NCI-H1092 (cell line): ENCODE measurements around the gene WIPI1.
"Not testable (repeated sequence)": the region's sequence is repeated elsewhere in the genome, so short reads cannot be mapped to it uniquely, and the experiment has no call there.

Experiments
- DNase-seq: peaks from one replicate; lab custom pipeline; 2025; lab: John Stamatoyannopoulos, UW

The WIPI1 gene, protein sequence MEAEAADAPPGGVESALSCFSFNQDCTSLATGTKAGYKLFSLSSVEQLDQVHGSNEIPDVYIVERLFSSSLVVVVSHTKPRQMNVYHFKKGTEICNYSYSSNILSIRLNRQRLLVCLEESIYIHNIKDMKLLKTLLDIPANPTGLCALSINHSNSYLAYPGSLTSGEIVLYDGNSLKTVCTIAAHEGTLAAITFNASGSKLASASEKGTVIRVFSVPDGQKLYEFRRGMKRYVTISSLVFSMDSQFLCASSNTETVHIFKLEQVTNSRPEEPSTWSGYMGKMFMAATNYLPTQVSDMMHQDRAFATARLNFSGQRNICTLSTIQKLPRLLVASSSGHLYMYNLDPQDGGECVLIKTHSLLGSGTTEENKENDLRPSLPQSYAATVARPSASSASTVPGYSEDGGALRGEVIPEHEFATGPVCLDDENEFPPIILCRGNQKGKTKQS

DNA sequence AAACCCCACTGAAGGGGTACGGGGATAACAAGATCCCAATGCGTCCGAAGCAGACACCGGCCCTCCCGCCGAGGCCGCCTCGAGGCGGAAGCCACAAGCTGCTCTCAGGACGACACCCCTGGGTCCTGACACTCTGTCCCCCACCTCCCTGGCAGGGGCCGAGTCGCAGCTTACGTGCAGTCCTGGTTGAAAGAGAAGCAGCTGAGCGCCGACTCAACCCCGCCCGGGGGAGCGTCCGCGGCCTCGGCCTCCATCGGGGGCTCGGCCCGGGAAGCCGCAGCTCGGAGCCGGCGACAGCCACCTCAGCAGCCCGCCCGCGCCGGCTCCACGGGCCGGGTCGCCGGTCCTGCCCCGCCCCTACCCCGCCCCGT is at the start of gene WIPI1:
Gene WIPI1, minus strand, starts transcription at position 329 of the 371 bp plus-strand sequence. Its CDS starts 75 bp downstream, at position 254.
- DNase-seq, result no peak

DNA sequence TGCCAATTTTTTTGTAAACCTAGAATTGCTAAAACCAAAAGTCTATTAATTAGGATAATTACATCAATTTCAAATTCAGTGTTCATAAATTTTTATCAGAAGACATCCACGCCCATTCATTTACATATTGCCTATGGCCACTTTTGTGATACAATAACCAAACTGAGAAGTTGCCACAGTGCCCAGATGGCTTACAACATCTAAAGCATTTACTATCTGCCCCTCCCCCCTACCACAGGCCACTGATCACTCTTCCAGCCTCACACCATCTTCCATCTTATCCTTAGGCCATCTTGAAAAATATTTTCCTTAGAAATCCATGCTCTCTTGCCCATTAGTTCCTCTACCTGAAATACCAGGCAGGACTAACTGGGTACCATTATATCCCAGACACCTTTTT is 48.7 kb upstream of the WIPI1 start:
- DNase-seq, result no peak

DNA sequence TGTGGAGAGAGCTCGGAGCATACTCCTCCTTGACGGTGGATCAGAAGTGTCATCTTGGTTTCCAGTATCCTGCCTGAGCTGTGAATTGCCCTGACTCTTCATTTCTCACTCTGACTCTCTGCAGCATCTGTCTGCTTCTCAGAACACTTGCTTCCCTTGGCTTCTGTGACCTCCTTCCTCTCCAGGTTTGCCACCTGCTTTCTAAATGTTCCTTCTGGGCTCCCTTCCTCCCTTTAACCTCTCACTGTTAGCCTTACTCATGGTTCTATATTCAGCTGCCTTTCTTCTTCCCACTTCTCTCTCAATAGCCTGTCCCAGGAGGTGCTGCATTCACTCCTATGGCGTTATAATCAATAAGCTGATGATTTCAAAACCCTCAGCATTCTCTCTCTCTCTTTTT is 43.8 kb upstream of the WIPI1 start:
- no peak for DNase-seq

DNA sequence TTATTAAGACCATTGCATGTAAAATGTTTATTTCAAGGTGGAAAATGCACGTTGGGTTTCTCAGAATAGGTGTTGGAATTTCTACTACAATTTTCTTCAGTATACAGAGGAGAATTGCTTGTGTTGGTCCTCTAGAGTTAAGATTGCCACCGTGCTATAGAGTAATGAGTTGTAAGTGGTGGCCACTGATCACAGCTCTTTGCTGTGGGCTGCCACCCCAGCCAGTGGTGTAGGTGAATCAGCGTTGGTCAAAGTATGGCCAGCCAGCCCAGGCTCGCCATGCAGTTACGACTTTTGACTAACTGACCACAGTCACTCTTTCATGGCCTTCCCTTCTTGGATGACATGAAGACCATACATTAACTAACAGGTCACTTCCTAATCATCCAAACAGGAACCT is 42.3 kb upstream of the WIPI1 start:
- no peak for DNase-seq

DNA sequence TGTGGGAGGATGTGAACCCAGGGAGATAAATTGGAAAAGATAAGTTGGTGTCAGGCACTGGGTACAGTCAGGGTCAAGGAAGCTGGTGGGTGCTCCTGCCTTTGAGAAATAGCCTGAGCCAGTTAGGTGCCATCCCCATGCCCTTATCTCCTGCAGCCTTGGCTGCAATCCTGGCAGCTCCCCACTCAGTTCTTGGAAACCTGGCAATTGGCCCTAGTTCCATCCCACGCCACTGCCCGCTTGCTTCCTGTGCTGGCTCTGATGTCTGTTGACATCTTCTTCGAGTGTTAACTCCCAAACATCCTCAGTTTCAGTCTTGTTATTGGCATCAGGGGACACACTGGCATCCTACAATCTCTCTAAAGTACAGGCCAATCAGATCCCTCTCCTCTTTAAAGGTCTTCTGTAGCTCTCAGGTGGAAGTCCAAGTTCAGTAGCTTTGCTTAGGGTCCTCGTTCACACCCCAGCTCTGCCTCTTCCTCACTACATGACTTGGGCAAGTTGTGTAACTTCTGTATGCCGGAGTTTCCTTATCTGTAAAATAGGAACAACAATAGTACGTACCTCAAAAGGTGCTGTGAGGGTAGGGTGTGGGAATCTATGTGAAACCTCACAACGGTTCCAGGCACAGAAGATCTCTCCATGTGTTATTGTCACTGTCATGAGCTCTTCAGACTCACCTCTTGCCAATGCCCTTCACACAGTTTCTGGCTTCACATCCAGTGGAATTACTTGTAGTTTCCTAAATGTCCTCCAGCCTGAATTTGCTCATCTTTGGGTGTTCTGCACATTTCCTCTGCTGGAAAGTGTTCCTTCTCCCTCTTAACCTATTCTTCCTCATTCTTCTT is 41.4 kb upstream of the WIPI1 start:
- no peak for DNase-seq

DNA sequence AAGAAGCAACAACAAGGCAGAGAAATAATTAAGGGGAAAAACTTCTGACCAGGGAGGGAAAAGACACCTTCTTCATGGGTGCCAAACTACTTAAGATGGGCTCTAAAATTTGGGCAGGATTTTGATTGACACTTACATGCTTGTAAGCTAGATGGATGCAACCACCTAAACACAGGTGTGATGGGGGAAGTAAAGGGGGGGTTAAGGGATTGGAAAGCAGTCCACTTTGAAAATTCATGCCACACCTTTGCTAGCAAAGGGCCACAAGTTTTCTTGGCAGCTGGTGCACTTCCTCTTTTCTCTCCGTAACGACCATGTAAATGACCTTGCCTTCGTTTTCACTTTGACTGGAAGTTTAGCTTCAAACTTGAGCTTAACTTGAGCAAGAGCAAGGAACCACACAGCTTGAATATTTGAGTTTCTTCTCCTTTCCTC is 40.6 kb upstream of the WIPI1 start:
- no peak for DNase-seq

DNA sequence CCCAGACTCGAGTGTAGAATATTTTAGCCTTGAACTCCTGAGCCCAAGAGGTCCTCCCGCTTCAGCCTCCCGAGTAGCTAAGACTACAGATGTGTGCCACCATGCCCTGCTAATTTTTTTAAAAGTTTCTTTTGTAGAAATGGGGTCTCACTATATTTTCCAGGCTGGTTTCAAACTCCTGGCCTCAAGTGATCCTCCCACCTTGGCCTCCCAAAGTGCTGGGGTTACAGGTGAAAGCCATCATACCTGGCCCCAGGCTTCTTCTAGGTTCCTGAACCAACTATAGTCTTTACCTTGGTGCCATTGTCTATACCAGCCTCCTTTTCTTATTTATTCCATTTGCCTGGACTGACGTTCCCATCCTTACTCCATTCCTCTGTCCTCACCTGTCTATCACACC is 37.8 kb upstream of the WIPI1 start:
- no peak for DNase-seq

DNA sequence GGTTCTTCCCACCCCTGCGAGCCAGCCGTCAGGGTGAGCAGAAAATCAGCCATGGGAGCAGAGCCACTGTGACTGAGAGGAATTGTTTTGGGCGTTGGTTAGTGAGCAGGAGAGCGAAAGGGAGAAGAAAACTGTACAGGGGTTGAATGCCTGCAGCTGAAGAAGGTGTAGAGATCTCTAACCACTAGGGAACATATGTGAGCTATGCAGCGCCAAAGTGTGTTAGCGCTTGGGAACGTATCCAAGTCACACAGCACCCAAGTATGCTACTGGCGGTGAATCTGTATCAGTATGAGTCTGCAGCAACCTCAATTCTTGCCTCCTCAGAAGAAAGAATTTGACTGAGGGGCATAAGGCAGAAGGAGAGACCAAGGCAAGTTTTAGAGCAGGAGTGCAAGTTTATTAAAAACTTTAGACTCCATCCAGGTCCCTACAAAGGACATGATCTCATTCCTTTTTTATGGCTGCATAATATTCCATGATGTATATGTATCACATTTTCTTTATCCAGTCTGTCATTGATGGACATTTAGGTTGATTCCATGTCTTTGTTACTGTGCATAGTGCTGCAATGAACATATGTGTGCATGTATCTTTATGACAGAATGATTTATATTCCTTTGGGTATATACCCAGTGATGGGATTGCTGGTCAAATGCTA is 35.2 kb upstream of the WIPI1 start:
- not testable (repeated sequence) for DNase-seq

DNA sequence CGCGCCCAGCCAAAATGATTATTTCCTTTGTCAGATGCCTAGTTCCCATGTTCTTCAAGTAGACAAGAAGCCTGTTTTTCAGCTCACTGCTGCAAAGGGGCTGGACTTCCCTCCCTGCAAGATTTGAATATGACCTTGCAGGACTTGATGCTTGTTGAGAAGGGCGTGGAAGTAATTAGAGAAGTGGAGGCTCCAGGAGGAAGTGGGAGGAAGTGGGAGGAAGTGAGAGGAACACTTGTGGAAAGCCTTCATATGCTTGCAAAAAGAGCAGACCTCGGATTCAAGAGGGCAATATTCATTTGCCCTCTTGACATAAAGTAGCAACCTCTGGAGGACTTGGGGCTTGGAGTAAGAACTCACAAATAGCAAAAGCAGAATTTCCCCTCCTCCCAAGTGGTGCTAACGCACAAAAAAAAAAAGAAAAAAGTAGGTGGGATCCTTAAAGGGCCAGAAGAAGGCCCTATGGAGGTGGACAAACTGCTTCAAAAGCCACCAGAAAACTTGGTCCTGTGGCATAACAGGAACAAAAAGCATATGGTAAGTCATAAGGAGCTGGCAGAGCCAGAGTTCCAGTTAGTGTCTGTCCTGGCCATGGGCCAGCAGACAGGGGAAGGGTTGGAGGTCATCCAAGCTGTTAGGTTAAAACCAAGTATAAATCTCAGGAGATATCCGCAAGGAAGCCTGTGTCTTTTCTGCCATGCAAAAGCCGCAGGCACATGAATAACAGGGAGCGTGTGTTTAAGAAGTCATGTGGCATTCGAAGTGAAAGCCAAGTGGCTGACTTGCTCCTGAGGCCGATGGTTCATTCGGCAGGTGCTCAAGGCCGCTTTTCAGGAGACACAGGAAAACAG is 34.3 kb upstream of the WIPI1 start:
- DNase-seq, result no peak

DNA sequence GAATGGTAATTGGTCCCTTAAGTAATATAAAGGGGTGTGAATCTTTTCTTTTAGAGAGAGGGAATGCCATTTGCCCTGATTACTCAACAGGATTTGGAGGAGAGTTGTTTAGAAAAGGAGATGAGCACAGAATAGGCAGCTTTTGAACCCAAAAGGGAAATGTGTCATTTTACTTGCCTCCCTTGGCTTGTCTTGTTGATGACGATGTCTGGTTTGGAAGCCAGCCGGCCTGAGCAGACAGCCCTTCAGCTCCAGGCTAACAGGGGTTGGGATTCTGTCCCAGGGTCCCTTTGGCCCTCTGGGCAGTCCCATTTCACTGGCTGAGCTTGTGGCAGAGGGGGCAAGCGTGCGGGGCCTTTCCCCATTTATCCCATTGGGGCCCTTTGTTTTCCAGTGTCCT is 32.6 kb upstream of the WIPI1 start:
- DNase-seq, result no peak

DNA sequence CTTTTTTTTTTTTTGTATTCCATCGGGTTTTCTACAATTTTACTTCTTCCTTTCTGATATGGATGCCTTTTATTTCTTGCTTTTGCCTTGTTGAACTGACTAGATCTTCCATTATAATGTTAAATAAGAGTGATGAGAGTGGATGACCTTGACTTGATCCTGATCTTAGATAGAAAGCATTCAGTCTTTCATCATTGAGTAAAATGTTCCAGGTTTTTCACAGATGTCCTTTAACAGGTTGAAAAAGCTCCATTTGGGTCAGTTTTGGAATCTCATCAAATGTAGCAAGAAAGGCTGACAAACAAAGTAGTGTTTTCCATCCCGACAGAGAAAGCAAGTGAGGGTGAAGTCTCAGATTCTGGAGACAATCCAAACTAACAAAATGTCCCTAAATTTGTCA is 27.2 kb upstream of the WIPI1 start:
- DNase-seq, result no peak

DNA sequence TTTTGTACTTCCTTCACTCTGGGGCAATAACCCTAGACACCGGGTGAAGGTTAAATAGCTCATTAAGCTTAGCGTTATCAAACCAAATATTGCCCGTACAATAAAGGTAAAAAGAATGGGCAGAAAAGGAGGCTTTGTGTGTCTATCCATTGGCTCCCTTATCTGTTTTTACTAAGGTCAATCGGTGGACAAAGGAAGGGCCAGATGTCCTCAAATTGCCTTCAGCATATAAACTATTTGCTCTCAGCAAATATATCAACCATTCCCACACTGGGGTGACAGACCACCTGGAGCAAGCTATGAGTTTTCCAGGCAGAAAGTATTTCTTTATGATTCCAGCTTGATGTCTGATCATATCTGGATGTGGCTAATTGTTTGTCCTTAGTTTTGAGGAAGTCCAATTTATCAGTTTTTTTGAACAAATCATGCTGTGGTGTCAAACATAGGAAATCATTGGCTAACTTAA is 25.3 kb upstream of the WIPI1 start:
- DNase-seq, result no peak

DNA sequence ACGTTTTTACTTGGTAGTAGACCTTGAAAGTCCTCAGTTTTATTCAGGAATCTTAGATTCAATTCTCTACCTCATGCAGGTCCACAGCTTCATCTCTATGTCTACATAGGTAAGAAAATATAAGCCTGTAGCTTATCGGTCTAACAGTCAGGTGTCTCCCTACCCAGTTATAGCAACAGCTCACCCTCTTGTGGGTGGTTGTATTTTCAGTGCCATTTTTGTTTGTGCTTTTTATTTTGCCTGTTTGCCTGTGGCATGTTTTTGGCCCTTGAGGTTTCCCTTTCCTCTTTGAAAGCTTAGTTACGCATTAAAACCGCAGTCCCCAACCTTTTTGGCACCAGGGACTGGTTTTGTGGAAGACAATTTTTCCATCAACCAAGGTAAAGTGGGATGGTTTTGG is 23.6 kb upstream of the WIPI1 start:
- no peak for DNase-seq

DNA sequence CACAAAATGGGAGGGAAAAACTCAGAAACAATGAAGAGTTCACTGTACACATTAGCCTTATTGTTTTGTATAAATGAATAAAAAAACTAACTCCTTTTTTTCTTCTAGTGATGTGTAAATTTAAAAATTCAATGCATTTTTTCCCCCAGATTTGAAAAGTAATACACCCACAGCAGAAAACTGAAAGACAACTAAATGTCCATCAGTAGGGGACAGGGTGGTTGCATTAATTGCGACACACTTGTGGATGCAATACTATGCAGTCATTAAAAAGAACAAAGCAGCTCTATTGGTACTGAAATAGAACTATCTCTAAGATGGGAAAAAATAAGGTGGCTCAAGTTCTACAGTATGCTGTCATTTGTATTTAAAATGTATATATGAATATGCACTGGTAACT is 13.7 kb upstream of the WIPI1 start:
- no peak for DNase-seq

DNA sequence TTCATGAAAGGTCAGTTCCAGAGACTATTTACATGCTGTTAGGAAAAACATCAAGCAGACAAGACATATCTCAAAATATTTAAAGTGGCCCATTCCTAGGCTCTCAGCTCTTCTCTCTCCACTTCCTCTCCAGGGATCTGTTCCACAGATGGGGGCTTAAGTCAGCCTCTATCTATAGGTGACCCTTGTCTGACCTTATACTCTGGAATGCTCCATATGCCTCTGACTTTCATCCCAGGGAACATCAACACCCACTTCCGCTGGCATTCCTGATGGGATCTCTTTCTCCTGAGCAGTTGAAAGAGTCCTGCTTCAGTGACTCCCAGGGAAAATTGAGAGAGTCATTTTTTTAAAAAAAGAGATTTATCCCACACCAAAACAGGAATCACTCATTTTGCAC is 11.5 kb upstream of the WIPI1 start:
- no peak for DNase-seq

DNA sequence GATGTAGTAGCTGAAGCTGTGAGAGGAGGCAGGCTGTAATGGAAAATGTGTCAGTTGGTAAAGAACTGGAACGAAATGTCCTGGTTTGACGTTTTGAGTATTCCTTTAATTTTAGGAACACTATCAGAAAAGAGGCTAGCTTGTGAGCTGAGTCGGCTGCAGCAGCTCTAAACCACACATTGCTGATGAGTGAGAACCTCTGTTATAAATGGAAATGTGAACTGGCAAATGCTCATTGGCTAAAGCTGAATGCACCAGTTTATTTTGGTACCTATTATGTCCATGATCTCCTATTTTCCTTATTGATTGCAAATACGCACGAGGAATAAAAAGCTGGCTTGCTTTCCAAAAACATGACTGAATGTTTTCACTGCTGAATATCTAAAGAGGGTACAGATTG is 11.0 kb upstream of the WIPI1 start:
- no peak for DNase-seq

DNA sequence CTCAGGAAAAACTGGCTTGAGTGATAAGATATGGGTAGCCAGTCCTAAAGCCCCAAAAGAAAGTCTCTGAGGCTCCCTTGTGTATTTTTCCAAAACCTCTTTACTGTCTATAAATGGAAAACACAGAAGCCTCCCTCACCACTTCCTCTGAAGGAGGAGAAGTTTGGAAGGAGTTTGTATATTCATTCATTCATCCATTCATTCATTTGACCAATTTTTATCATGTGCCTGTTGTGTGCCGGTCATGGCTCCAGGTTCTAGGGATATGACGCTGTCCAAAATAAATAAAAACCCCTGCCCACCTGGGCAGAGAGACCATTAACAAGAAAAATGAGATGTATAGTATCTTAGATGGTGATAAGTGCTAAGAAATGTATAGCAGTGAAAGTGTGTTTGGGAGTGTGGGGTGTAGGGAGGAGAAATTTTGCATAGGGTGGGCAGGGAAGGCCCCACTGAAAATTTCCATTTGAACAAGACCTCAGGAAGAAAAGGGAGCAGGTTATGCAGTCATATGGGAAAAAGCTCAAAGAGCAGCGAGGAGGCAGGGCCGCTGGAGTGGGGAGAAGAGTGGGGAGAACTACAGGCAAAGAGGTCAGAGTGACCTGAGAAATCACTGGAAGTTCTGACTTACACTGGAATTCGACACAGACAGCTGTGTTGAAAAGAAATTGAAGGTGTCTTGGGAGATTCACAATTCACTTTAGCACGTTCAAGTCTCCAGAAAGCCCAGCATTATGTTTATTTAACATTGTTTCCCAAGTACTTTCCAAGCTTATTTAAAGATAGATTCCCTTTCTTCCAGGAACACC is 6.1 kb upstream of the WIPI1 start:
- DNase-seq, result no peak

DNA sequence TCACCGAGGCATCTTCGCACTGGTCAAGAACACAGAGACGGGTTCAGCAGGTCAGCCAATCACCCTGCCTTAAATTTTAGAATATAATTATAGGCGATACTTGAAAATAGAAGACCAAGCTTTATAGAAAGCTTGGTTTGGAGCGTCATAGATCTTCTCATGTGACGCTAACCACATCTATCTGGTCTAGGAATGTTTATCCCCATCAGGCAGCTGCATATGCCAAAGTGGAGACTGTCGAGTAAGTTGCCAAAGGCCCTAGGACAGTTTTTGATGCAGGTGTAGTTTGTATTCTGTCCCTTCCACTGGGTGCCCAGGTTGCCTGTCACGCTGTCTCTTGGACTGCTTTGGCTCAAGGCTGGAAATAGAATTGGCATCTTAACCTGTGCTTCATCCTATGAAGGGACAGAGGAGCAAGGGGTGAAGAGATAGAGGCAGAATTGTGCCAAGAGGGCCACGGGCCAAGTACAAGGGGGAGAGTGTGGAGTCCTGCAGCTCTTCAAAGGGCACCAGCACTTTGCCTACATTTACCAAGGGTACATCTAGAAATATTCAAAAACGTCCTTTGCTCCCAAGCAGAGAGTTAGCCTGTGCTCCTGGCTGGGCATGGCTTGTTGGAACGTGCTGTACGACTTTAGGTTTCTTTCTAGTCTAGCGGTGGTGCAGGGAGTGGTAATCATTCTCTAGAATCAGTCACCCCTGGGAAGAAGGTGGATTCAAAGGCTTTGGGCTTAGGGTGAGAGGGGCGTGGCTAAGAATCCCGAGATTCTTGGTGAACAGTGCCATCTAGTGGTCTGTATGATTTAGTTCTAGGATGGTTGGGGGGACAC is 5.3 kb upstream of the WIPI1 start:
- peak; percentile 84 for DNase-seq

DNA sequence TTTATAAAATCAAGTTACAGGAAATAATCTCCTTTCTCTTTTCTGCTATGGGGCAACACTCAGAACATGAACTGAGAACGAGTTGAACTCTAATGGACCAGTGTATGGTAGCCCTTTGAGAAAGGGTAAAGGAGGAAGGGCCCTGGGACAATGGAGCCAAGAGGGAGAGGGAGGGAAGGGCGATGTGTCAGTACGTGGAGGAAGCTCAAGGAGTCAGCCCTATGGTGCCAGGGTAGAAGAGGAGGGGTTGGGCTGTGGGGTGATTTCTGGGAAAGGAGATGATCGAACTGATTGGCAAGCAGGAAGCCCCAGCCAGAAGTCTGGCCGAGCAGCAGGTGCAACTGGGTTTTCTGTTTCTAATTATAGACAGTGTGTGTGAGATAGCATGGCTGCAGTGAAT is 4.3 kb upstream of the WIPI1 start:
- no peak for DNase-seq

DNA sequence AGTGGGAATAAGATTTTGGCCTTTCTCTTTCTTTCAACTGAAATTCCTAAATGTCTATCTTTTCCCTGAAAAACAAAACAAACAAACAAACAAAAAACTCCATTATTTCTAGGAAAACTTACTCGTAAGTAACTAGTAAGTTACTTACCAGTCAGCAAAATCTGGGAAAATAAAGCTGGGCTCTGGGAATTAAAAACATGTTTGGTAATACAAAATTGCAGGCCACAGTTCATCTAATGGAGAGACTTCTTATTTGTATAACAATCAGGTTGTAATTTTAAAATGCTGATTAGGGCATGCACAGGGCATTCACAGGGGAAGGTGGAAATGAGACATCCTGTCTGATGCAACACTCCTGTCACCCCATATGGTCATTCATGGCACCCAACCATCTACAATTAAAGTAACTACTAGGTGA is 3.8 kb upstream of the WIPI1 start:
- DNase-seq, result no peak
